ENCODE measurements around the gene PAAF1. TPM values are rescaled to one million over a fixed set of nuclear protein-coding genes. Genes with fewer than 3 reads are reported as not detected.

The PAAF1 gene
- total and polyA plus RNA-seq, 7 experiments from 2014 or later = 12.4 to 26.2 (median 20.3) TPM

DNA sequence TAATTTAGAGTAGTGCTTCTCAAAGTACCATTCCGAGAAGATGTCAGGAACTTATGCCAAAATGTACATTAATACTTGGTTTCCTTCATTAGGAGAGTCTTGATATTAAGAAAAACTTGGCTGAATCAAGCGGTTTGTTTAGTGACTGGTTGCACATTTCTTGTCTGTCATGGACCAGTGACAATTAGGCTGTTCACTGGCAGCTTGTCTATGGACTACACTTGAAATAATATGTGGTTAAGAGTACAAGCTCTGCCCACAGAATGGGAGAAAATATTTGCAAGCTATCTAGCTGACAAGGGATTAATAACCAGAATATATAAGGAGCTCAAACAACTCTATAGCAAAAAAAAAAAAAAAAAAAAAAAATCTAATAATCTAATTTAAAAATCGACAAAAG lies 24.8 kb upstream of the PAAF1 start:
- no peak overlapping the region for H3K4me3 Mint-ChIP-seq
- DNase-seq (no peak), ATAC-seq (no peak)
- Histone ChIP-seq H3K27me3 (ENCODE audit: control insufficient read depth in 2 of 2, insufficient read depth in 2 of 2, low read length in 2 of 2) (no peaks in the 10 kb centered on the region), H3K4me1 (ENCODE audit: control insufficient read depth in 2 of 2, insufficient read depth in 2 of 2, low read length in 2 of 2) (no peaks in the 10 kb centered on the region), H3K4me3 (ENCODE audit: low read length) (no peak overlapping the region), H3K9me3 (ENCODE audit: control insufficient read depth in 2 of 3, low read length in 3 of 3) (no peaks in the 10 kb centered on the region), H3K27ac (ENCODE audit: low read depth, low read length) (no peak overlapping the region), H3K36me3 (ENCODE audit: control insufficient read depth in 2 of 3, insufficient read depth in 3 of 3, low read length in 3 of 3) (peaks cover 0 to 10% (median 0%) of the 10 kb centered on the region in 3 experiments)
- H3K27me3 Mint-ChIP-seq = no peaks in the 10 kb centered on the region
- no peak overlapping the region for H3K27ac Mint-ChIP-seq
- intact Hi-C loops (cut with micrococcal nuclease) = no loop called here
- no peaks in the 10 kb centered on the region for H3K9me3 Mint-ChIP-seq
- POLR2A ChIA-PET = interaction anchor here (0.7 kb wide), 1 partner anchor 16 kb away, joined by 3 read pairs; no protein-coding TSS in a partner anchor
- H3K36me3 Mint-ChIP-seq = peaks cover 4 to 51% (median 24%) of the 10 kb centered on the region in 5 donors
- CTCF ChIA-PET = no interaction called here
- H3K4me1 Mint-ChIP-seq = peaks cover 0 to 6% (median 0%) of the 10 kb centered on the region in 7 donors

DNA sequence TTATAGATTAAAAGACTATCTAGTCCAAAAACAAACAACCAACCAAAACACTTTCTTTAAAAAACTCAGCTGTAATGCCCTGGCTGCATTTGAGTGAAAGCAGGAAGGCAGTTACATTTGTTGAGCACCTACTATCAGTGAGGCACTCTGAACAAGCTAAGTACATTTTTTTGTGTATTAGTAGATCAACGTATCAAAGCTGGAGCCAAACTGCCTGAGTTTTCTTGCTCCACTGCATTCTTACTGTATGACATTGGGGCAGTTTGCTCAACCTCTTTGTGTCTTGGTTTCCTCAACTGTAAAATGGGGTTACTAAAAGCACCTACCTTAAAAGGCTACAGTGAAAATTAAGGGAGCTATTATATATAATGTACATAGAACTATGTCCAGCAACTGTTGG lies 22.1 kb upstream of the PAAF1 start:
- no peak overlapping the region for H3K4me3 ChIP-seq (ENCODE audit: low read length)
- peaks cover 0 to 5% (median 0%) of the 10 kb centered on the region in 7 donors for H3K4me1 Mint-ChIP-seq
- H3K9me3 ChIP-seq (ENCODE audit: control insufficient read depth in 2 of 3, low read length in 3 of 3) = no peaks in the 10 kb centered on the region
- no peaks in the 10 kb centered on the region for H3K27me3 ChIP-seq (ENCODE audit: control insufficient read depth in 2 of 2, insufficient read depth in 2 of 2, low read length in 2 of 2)
- no peaks in the 10 kb centered on the region for H3K27me3 Mint-ChIP-seq
- H3K27ac Mint-ChIP-seq = no peak overlapping the region
- no peak for DNase-seq
- intact Hi-C loops (cut with micrococcal nuclease) = no loop called here
- ChIA-PET CTCF (no interaction called here), POLR2A (interaction anchor here (1.6 kb wide), 1 partner anchor 24 kb away, joined by 3 read pairs; no protein-coding TSS in a partner anchor)
- no peak for ATAC-seq
- H3K36me3 ChIP-seq (ENCODE audit: control insufficient read depth in 2 of 3, insufficient read depth in 3 of 3, low read length in 3 of 3) = peaks cover 0 to 19% (median 0%) of the 10 kb centered on the region in 3 experiments
- H3K4me3 Mint-ChIP-seq = no peak overlapping the region
- H3K9me3 Mint-ChIP-seq = no peaks in the 10 kb centered on the region
- no peak overlapping the region for H3K27ac ChIP-seq (ENCODE audit: low read depth, low read length)
- peaks cover 1 to 52% (median 25%) of the 10 kb centered on the region in 5 donors for H3K36me3 Mint-ChIP-seq
- H3K4me1 ChIP-seq (ENCODE audit: control insufficient read depth in 2 of 2, insufficient read depth in 2 of 2, low read length in 2 of 2) = no peaks in the 10 kb centered on the region

DNA sequence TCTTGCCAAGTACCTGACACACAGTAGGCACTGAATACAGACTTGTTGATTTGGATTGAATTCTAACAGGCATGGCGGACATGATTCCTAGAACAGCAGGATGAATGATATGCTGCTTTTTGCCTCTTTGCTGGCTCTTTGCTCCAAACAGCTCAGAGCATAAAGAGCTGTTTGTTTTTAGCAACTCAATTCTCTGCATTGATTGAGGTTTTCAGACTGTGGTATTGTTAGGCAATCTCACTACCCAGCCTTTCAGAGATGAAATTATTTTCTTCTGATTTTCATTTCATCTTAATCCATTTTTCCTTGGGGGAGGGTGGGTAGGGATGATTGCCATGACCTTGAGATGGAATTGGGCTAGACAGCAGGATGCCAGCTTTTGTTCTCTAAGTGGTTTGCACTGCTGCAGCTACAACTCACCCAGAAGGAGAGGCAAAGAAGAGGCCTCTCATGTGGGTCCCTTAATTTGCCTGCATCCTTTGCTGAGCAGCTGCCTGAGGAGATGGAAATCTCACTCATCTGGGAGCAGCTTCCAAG lies 20.7 kb upstream of the PAAF1 start:
- intact Hi-C loops (cut with micrococcal nuclease) = no loop called here
- ATAC-seq (no peak), DNase-seq (no peak)
- Mint-ChIP-seq H3K27me3 (no peaks in the 10 kb centered on the region), H3K4me3 (no peak overlapping the region), H3K27ac (no peak overlapping the region), H3K4me1 (peaks cover 0 to 5% (median 0%) of the 10 kb centered on the region in 7 donors), H3K9me3 (no peaks in the 10 kb centered on the region), H3K36me3 (peaks cover 8 to 57% (median 34%) of the 10 kb centered on the region in 5 donors)
- Histone ChIP-seq H3K9me3 (ENCODE audit: control insufficient read depth in 2 of 3, low read length in 3 of 3) (no peaks in the 10 kb centered on the region), H3K27ac (ENCODE audit: low read depth, low read length) (no peak overlapping the region), H3K27me3 (ENCODE audit: control insufficient read depth in 2 of 2, insufficient read depth in 2 of 2, low read length in 2 of 2) (no peaks in the 10 kb centered on the region), H3K36me3 (ENCODE audit: control insufficient read depth in 2 of 3, insufficient read depth in 3 of 3, low read length in 3 of 3) (peaks cover 0 to 27% (median 0%) of the 10 kb centered on the region in 3 experiments), H3K4me3 (ENCODE audit: low read length) (no peak overlapping the region), H3K4me1 (ENCODE audit: control insufficient read depth in 2 of 2, insufficient read depth in 2 of 2, low read length in 2 of 2) (no peaks in the 10 kb centered on the region)
- ChIA-PET CTCF (no interaction called here), POLR2A (interaction anchor here (0.6 to 0.8 kb wide), 2 partner anchors 77 to 157 kb away, joined by 3 read pairs; no protein-coding TSS in a partner anchor)

DNA sequence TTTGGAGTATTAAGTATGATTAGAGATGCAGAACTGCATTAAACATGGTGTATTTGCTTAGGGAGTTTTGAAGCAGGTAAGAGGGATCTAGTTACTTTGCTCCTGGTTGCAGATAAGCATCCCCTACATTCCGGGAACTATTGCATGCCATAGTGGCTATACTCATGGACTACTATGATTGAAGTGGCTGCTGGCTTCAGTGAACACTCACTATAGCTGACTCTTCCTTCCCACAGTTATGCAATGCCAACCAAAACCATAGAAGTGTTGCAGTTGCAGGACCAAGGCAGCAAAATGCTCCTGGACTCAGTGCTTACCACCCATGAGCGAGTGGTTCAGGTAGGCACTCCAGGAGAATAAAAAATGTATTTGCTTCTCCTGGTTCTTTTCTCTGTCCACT lies 17.1 kb upstream of the PAAF1 start:
- Mint-ChIP-seq H3K36me3 (peaks cover 8 to 52% (median 31%) of the 10 kb centered on the region in 5 donors), H3K27me3 (no peaks in the 10 kb centered on the region), H3K27ac (no peak overlapping the region), H3K4me3 (no peak overlapping the region), H3K9me3 (no peaks in the 10 kb centered on the region), H3K4me1 (no peaks in the 10 kb centered on the region)
- intact Hi-C loops (cut with micrococcal nuclease) = no loop called here
- H3K27me3 ChIP-seq (ENCODE audit: control insufficient read depth in 2 of 2, insufficient read depth in 2 of 2, low read length in 2 of 2) = no peaks in the 10 kb centered on the region
- CTCF ChIA-PET = no interaction called here
- no peak for DNase-seq
- no peak overlapping the region for H3K27ac ChIP-seq (ENCODE audit: low read depth, low read length)
- peaks cover 0 to 42% (median 0%) of the 10 kb centered on the region in 3 experiments for H3K36me3 ChIP-seq (ENCODE audit: control insufficient read depth in 2 of 3, insufficient read depth in 3 of 3, low read length in 3 of 3)
- H3K4me1 ChIP-seq (ENCODE audit: control insufficient read depth in 2 of 2, insufficient read depth in 2 of 2, low read length in 2 of 2) = no peaks in the 10 kb centered on the region
- POLR2A ChIA-PET = no interaction called here
- no peaks in the 10 kb centered on the region for H3K9me3 ChIP-seq (ENCODE audit: control insufficient read depth in 2 of 3, low read length in 3 of 3)
- no peak for ATAC-seq
- no peak overlapping the region for H3K4me3 ChIP-seq (ENCODE audit: low read length)

DNA sequence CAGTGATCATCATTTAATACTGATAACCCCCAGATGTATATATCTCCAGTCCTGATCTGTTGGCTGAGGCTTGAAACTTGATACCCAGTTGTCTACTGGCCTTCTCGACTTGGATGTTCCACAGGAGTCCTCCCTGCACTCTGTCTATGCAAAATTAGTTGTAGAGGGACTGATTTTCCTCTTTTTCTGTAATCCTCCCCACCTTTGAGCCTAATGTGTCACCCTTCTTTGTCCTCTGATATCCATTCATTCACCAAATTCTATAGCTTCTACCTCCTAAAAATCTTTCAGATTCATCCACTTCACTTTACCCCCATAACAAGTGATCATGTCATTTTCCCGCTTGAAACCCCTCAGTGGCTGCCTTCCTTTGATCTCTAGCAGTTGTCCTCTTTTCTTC lies 16.6 kb upstream of the PAAF1 start:
- DNase-seq = no peak
- POLR2A ChIA-PET = no interaction called here
- Histone ChIP-seq H3K9me3 (ENCODE audit: control insufficient read depth in 2 of 3, low read length in 3 of 3) (no peaks in the 10 kb centered on the region), H3K27ac (ENCODE audit: low read depth, low read length) (no peak overlapping the region), H3K27me3 (ENCODE audit: control insufficient read depth in 2 of 2, insufficient read depth in 2 of 2, low read length in 2 of 2) (no peaks in the 10 kb centered on the region), H3K36me3 (ENCODE audit: control insufficient read depth in 2 of 3, insufficient read depth in 3 of 3, low read length in 3 of 3) (peaks cover 0 to 45% (median 0%) of the 10 kb centered on the region in 3 experiments), H3K4me3 (ENCODE audit: low read length) (no peak overlapping the region), H3K4me1 (ENCODE audit: control insufficient read depth in 2 of 2, insufficient read depth in 2 of 2, low read length in 2 of 2) (no peaks in the 10 kb centered on the region)
- H3K27me3 Mint-ChIP-seq = no peaks in the 10 kb centered on the region
- H3K4me1 Mint-ChIP-seq = no peaks in the 10 kb centered on the region
- H3K27ac Mint-ChIP-seq = peak overlapping the region in 2 of 9 donors; percentile 1 to 25
- CTCF ChIA-PET = no interaction called here
- H3K9me3 Mint-ChIP-seq = no peaks in the 10 kb centered on the region
- H3K36me3 Mint-ChIP-seq = peaks cover 8 to 51% (median 32%) of the 10 kb centered on the region in 5 donors
- no peak overlapping the region for H3K4me3 Mint-ChIP-seq
- no peak for ATAC-seq
- intact Hi-C loops (cut with micrococcal nuclease) = no loop called here

DNA sequence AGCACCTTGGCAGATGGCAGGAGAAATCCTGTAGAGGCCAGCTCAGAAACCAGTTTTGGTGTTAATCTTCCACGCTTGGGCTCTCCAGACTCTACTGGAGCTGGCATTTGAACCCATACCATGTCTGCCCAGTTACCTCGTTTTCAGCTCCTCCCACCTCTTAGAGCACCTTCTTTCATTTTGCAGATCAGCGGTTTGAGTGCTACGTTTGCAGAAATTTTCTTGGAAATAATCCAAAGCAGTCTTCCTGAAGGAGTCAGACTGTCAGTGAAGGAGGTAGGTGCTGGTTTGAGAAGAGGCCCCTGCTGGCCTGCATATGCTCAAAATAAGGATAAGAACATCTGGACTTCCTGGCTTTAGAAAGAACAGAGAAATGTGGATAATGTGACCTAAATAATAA lies 13.8 kb upstream of the PAAF1 start:
- ATAC-seq (no peak), DNase-seq (no peak)
- Mint-ChIP-seq H3K27me3 (no peaks in the 10 kb centered on the region), H3K4me1 (no peaks in the 10 kb centered on the region), H3K27ac (no peak overlapping the region), H3K4me3 (no peak overlapping the region), H3K9me3 (no peaks in the 10 kb centered on the region), H3K36me3 (peaks cover 8 to 45% (median 32%) of the 10 kb centered on the region in 5 donors)
- H3K4me1 ChIP-seq (ENCODE audit: control insufficient read depth in 2 of 2, insufficient read depth in 2 of 2, low read length in 2 of 2) = no peaks in the 10 kb centered on the region
- ChIA-PET CTCF (no interaction called here), POLR2A (no interaction called here)
- no peaks in the 10 kb centered on the region for H3K27me3 ChIP-seq (ENCODE audit: control insufficient read depth in 2 of 2, insufficient read depth in 2 of 2, low read length in 2 of 2)
- intact Hi-C loops (cut with micrococcal nuclease) = no loop called here
- H3K9me3 ChIP-seq (ENCODE audit: control insufficient read depth in 2 of 3, low read length in 3 of 3) = no peaks in the 10 kb centered on the region
- H3K36me3 ChIP-seq (ENCODE audit: control insufficient read depth in 2 of 3, insufficient read depth in 3 of 3, low read length in 3 of 3) = peaks cover 0 to 47% (median 0%) of the 10 kb centered on the region in 3 experiments
- no peak overlapping the region for H3K27ac ChIP-seq (ENCODE audit: low read depth, low read length)
- H3K4me3 ChIP-seq (ENCODE audit: low read length) = no peak overlapping the region

DNA sequence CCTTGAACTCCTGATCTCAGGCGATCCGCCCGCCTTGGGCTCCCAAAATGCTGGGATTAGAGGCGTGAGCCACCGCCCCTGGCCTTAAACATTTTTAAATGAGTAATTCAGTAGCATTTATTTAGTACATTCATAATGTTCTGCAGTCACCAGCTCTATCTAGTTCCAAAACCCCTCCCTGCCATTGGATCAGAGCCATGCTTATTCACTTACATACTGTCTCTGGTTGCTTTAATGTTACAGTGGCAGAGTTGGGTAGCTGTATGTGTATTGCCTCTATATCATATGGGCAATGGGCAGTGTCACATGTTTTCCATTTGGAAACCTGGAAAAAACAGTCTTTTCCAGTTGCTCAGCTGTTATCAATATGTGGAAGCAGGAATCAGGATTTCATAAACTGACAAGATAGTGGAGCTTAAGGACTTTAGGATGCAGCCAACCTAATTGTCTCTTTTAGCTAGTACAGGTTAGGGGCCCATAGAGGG lies 10.7 kb upstream of the PAAF1 start:
- DNase-seq = no peak
- no peak overlapping the region for H3K4me3 Mint-ChIP-seq
- H3K27ac ChIP-seq (ENCODE audit: low read depth, low read length) = no peak overlapping the region
- CTCF ChIA-PET = no interaction called here
- intact Hi-C loops (cut with micrococcal nuclease) = no loop called here
- POLR2A ChIA-PET = interaction anchor here (1.4 kb wide), 1 partner anchor 11 kb away, joined by 3 read pairs; no protein-coding TSS in a partner anchor
- no peak overlapping the region for H3K4me3 ChIP-seq (ENCODE audit: low read length)
- H3K9me3 Mint-ChIP-seq = no peaks in the 10 kb centered on the region
- no peaks in the 10 kb centered on the region for H3K4me1 ChIP-seq (ENCODE audit: control insufficient read depth in 2 of 2, insufficient read depth in 2 of 2, low read length in 2 of 2)
- H3K27me3 ChIP-seq (ENCODE audit: control insufficient read depth in 2 of 2, insufficient read depth in 2 of 2, low read length in 2 of 2) = no peaks in the 10 kb centered on the region
- peaks cover 0 to 40% (median 0%) of the 10 kb centered on the region in 3 experiments for H3K36me3 ChIP-seq (ENCODE audit: control insufficient read depth in 2 of 3, insufficient read depth in 3 of 3, low read length in 3 of 3)
- no peak for ATAC-seq
- H3K27ac Mint-ChIP-seq = peak overlapping the region in 1 of 9 donors; percentile 14
- H3K4me1 Mint-ChIP-seq = peaks cover 0 to 5% (median 0%) of the 10 kb centered on the region in 7 donors
- no peaks in the 10 kb centered on the region for H3K27me3 Mint-ChIP-seq
- H3K9me3 ChIP-seq (ENCODE audit: control insufficient read depth in 2 of 3, low read length in 3 of 3) = no peaks in the 10 kb centered on the region
- peaks cover 0 to 26% (median 18%) of the 10 kb centered on the region in 5 donors for H3K36me3 Mint-ChIP-seq
